ENCODE measurements around the gene CHMP3.
"Not testable (repeated sequence)": the region's sequence is repeated elsewhere in the genome, so short reads cannot be mapped to it uniquely, and the experiment has no call there.

DNA sequence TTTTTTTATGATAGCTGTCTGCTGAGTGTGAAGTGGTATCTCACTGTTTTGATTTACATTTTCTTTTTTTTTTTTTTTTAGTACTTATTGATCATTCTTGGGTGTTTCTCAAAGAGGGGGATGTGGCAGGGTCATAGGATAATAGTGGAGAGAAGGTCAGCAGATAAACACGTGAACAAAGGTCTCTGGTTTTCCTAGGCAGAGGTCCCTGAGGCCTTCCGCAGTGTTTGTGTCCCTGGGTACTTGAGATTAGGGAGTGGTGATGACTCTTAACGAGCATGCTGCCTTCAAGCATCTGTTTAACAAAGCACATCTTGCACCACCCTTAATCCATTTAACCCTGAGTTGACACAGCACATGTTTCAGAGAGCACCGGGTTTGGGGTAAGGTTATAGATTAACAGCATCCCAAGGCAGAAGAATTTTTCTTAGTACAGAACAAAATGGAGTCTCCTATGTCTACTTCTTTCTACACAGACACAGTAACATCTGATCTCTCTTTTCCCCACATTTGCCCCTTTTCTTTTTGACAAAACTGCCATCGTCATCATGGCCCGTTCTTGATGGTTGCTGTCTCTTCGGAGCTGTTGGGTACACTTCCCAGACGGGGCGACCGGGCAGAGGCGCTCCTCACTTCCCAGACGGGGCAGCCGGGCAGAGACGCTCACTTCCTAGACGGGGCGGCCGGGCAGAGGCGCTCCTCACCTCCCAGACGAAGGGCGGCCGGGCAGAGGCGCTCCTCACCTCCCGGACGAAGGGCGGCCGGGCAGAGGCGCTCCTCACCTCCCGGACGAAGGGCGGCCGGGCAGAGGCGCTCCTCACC, 18.8 kb downstream of the CHMP3 start:
- not testable (repeated sequence) for TF ChIP-seq POLR2A (IDR thresholded peaks at IDR 0.05; ENCODE audit: low read depth, low read length); POLR2AphosphoS5 (IDR thresholded peaks at IDR 0.05; ENCODE audit: low read depth, low read length); SPI1 (IDR thresholded peaks at IDR 0.05; ENCODE audit: low read depth, low read length); TAF1 (IDR thresholded peaks at IDR 0.05; ENCODE audit: low read depth, low read length); PAX5 (IDR thresholded peaks at IDR 0.05; ENCODE audit: insufficient read depth, low read length, severe bottlenecking)

Measured in GM12891 (cell line).